GM18520 (cell line): ENCODE measurements around the gene CDK9.
"Not testable (repeated sequence)": the region's sequence is repeated elsewhere in the genome, so short reads cannot be mapped to it uniquely, and the experiment has no call there.

Experiments
- ATAC-seq: cut with Tn5 transposase; IDR thresholded peaks from one replicate; pipeline ENCODE4 v1.9.1; 2021; ENCODE audit not compliant: unreplicated experiment

The CDK9 gene

GRCh38 chr9:127785933-127786772 is at the start of gene CDK9:
Gene CDK9 (plus strand): TSS chr9:127786034. CDS start chr9:127786149, 115 bp downstream.
- peak; percentile 38 for ATAC-seq

- ATAC-seq: no peak
Observed at GRCh38 chr9:127738666-127739065, 47.2 kb upstream of the CDK9 start.

GRCh38 chr9:127739614-127740330 is 46.1 kb upstream of the CDK9 start:
- no peak for ATAC-seq

- ATAC-seq: no peak
Observed at GRCh38 chr9:127741831-127742434, 43.9 kb upstream of the CDK9 start.

GRCh38 chr9:127742435-127743088 is 43.3 kb upstream of the CDK9 start:
- no peak for ATAC-seq

GRCh38 chr9:127744398-127745110 is 41.3 kb upstream of the CDK9 start:
- no peak for ATAC-seq

GRCh38 chr9:127746959-127747569 is 38.8 kb upstream of the CDK9 start:
- ATAC-seq: no peak

- no peak for ATAC-seq
Observed at GRCh38 chr9:127749090-127749787, 36.6 kb upstream of the CDK9 start.

GRCh38 chr9:127751269-127752054 is 34.4 kb upstream of the CDK9 start:
- ATAC-seq: no peak

GRCh38 chr9:127753148-127753547 is 32.7 kb upstream of the CDK9 start:
- ATAC-seq: no peak

- ATAC-seq: no peak
Observed at GRCh38 chr9:127753622-127754021, 32.2 kb upstream of the CDK9 start.

GRCh38 chr9:127754099-127755060 is 31.5 kb upstream of the CDK9 start:
- ATAC-seq: no peak

- no peak for ATAC-seq
Observed at GRCh38 chr9:127755061-127756060, 30.5 kb upstream of the CDK9 start.

- ATAC-seq: no peak
Observed at GRCh38 chr9:127756233-127756632, 29.6 kb upstream of the CDK9 start.

GRCh38 chr9:127756776-127757175 is 29.1 kb upstream of the CDK9 start:
- not testable (repeated sequence) for ATAC-seq

- no peak for ATAC-seq
Observed at GRCh38 chr9:127758843-127759242, 27.0 kb upstream of the CDK9 start.
